Endothelial cell (in vitro differentiated cells): ENCODE measurements around the gene KIT. TPM values are rescaled to one million over a fixed set of nuclear protein-coding genes. Genes with fewer than 3 reads are reported as not detected.

ENCODE experiments used
- DNase-seq: peaks from one replicate; pipeline ENCODE4 v3.0.0; 2021; ENCODE audit warnings: low spot score
- H3K27ac Mint-ChIP-seq: one replicate; pipeline ENCODE4 v1.8.0; 2021; ENCODE audit warnings: mixed read lengths, inconsistent platforms; ENCODE audit not compliant: unreplicated experiment
- H3K27me3 Mint-ChIP-seq: one replicate; pipeline ENCODE4 v1.8.0; 2021; ENCODE audit warnings: mild to moderate bottlenecking, moderate library complexity, mixed read lengths, inconsistent platforms; ENCODE audit not compliant: unreplicated experiment
- H3K36me3 Mint-ChIP-seq: one replicate; pipeline ENCODE4 v1.8.0; 2021; ENCODE audit warnings: mild to moderate bottlenecking, low read depth, mixed read lengths, inconsistent platforms; ENCODE audit not compliant: unreplicated experiment
- H3K4me1 Mint-ChIP-seq: one replicate; pipeline ENCODE4 v1.8.0; 2021; ENCODE audit warnings: mild to moderate bottlenecking, mixed read lengths, inconsistent platforms; ENCODE audit not compliant: unreplicated experiment
- H3K4me3 Mint-ChIP-seq: one replicate; pipeline ENCODE4 v1.8.0; 2021; ENCODE audit warnings: mild to moderate bottlenecking, mixed read lengths, inconsistent platforms; ENCODE audit not compliant: unreplicated experiment
- H3K9me3 Mint-ChIP-seq: one replicate; pipeline ENCODE4 v1.8.0; 2021; ENCODE audit warnings: mixed read lengths, inconsistent platforms; ENCODE audit not compliant: unreplicated experiment
- CTCF ChIP-seq: fragments of 200-600 bp; sonication (generic); IDR thresholded peaks from one replicate; pipeline ENCODE4 v1.5.0; 2021; ENCODE audit warnings: antibody characterized with exemption; ENCODE audit not compliant: unreplicated experiment
- total RNA-seq: library from RNA; stranded (reverse); fragmentation: NEBNext Ultra II Directional; extraction: Animal tissue kit (Norgen Biotek cat#: 25700); gene quantifications from one replicate; pipeline ENCODE4 v1.2.1, GENCODE V29; 2021; ENCODE audit not compliant: unreplicated experiment

KIT gene
- total RNA-seq, 1 donor from 2014 or later = 49.1 TPM

DNA sequence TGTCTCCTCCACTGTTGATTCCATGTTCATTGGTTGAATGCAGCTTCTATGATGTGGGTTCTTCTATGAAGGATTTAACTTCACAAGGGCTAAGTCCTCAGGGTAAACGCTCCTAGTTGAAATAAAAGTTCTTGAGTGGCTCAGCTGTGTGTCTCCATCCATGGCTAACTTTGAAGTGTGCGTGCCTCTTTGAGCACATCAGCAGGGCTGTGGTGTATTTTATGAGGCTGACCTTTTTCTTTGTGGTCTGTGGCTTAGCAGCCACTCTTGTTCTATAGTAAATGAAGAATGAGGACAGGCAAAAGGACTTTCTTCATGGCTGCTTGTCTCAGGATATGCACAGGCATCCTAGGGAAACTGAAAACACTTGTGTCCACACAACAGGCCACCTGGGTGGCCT, 88.5 kb downstream of the KIT start:
- H3K27ac Mint-ChIP-seq = no peak overlapping the region
- peaks cover 35% of the 10 kb centered on the region for H3K36me3 Mint-ChIP-seq
- peaks cover 10% of the 10 kb centered on the region for H3K4me1 Mint-ChIP-seq
- peaks cover 1% of the 10 kb centered on the region for H3K27me3 Mint-ChIP-seq
- TF ChIP-seq CTCF = no peak
- no peak for DNase-seq
- H3K9me3 Mint-ChIP-seq = no peaks in the 10 kb centered on the region
- no peak overlapping the region for H3K4me3 Mint-ChIP-seq

DNA sequence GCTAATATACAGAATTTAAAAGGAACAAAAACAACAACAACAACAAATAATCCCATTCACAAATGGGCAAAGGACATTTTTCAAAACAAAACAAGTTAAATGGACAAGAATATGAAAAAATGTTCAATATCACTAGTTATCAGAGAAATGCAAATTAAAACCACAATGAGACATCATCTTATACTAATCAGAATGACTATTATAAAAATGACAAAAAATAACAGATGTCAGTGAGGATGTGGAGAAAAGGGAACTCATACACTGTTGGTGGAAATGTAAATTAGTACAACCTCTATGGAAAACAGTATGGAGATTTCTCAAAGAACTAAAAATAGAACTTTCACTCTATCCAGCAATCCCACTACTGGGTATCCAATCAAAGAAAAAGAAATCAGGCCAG, 92.6 kb downstream of the KIT start:
- H3K4me1 Mint-ChIP-seq = peaks cover 4% of the 10 kb centered on the region

DNA sequence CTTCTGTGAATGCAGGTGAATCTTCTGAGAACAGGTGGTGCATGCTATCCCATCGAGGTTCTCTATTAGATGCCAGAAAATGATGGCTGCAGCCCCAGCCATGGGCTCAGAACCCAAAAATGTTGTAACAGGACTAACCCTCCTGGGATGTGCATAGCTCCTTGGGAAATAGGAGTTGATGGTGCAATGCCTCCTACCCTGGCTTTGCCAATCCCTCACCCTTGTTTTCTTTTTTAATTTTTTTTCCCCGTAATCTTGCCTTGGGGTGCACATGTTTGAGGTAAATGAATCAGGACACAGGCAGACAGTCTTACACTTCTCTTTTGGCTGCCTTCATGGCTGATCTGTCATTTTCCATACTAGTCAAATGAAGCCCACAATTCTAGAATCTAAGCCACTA, 96.6 kb downstream of the KIT start:
- H3K27me3 Mint-ChIP-seq = peaks cover 6% of the 10 kb centered on the region
- DNase-seq = no peak
- H3K4me1 Mint-ChIP-seq = no peaks in the 10 kb centered on the region
- no peak for TF ChIP-seq CTCF
- peaks cover 11% of the 10 kb centered on the region for H3K36me3 Mint-ChIP-seq
- H3K27ac Mint-ChIP-seq = no peak overlapping the region
- peaks cover 6% of the 10 kb centered on the region for H3K9me3 Mint-ChIP-seq
- H3K4me3 Mint-ChIP-seq = no peak overlapping the region

More for the DNA sequence above, 92.6 kb downstream of the KIT start:
- Mint-ChIP-seq H3K36me3 (peaks cover 22% of the 10 kb centered on the region), H3K4me3 (no peak overlapping the region), H3K27ac (no peak overlapping the region), H3K27me3 (peaks cover 6% of the 10 kb centered on the region), H3K9me3 (peaks cover 6% of the 10 kb centered on the region)
- no peak for TF ChIP-seq CTCF
- DNase-seq = no peak

- Mint-ChIP-seq H3K9me3 (peaks cover 5% of the 10 kb centered on the region), H3K36me3 (peaks cover 8% of the 10 kb centered on the region), H3K27ac (no peak overlapping the region), H3K27me3 (peaks cover 1% of the 10 kb centered on the region), H3K4me1 (no peaks in the 10 kb centered on the region), H3K4me3 (no peak overlapping the region)
- no peak for DNase-seq
- no peak for TF ChIP-seq CTCF
These were observed 106.7 kb downstream of the KIT start for GRCh38 chr4:54764476-54764875.

DNA sequence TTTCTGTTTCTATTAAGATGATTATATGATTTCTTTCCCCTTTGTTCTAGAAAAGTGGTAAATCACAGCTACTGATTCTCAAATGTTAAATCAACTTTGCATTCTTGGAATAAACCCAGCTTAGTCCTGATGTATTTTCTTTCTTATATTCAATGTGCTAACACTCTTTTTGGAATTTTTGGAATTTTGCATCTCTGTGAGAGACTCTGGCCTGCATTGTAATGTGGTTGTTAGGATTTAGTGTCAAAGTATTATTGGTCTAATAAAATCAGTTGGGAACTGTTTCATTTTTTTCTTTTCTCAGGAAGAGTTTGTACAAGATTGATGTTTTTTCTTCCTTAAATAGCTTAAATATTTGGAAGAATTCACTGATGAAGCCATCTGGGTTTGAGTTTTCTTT, 109.6 kb downstream of the KIT start:
- Mint-ChIP-seq H3K27me3 (no peaks in the 10 kb centered on the region), H3K27ac (no peak overlapping the region), H3K9me3 (peaks cover 5% of the 10 kb centered on the region), H3K4me3 (no peak overlapping the region), H3K4me1 (no peaks in the 10 kb centered on the region), H3K36me3 (peaks cover under 1% of the 10 kb centered on the region)
- DNase-seq = no peak
- no peak for TF ChIP-seq CTCF
